ENCODE data around the gene BPI.

BPI gene

GRCh38 chr20:38316341-38316740, 12.4 kb downstream of the BPI start:
- H3K27me3 ChIP-seq (ENCODE audit: insufficient read depth, low read length) = no peaks in the 10 kb centered on the region
- no peaks in the 10 kb centered on the region for H3K4me1 ChIP-seq (ENCODE audit: control insufficient read depth, insufficient read depth, low read length, unreplicated experiment)
- no peak overlapping the region for H3K4me3 ChIP-seq (ENCODE audit: low read depth, low read length)
- H2AFZ ChIP-seq (ENCODE audit: low read length, unreplicated experiment) = no peak overlapping the region
- H3K36me3 ChIP-seq (ENCODE audit: insufficient read depth, low read length) = no peaks in the 10 kb centered on the region
- no peak overlapping the region for H3K27ac ChIP-seq (ENCODE audit: low read depth, low read length)
- no peaks in the 10 kb centered on the region for H3K79me2 ChIP-seq (ENCODE audit: control insufficient read depth, insufficient read depth, low read length, unreplicated experiment)

GRCh38 chr20:38317422-38317821, 13.5 kb downstream of the BPI start:
- Histone ChIP-seq H3K4me3 (ENCODE audit: low read depth, low read length) (no peak overlapping the region), H3K27ac (ENCODE audit: low read depth, low read length) (no peak overlapping the region), H3K4me1 (ENCODE audit: control insufficient read depth, insufficient read depth, low read length, unreplicated experiment) (no peaks in the 10 kb centered on the region), H3K36me3 (ENCODE audit: insufficient read depth, low read length) (no peaks in the 10 kb centered on the region), H3K79me2 (ENCODE audit: control insufficient read depth, insufficient read depth, low read length, unreplicated experiment) (no peaks in the 10 kb centered on the region), H2AFZ (ENCODE audit: low read length, unreplicated experiment) (no peak overlapping the region), H3K27me3 (ENCODE audit: insufficient read depth, low read length) (no peaks in the 10 kb centered on the region)

GRCh38 chr20:38320221-38320620, 16.3 kb downstream of the BPI start:
- H3K4me1 ChIP-seq (ENCODE audit: control insufficient read depth, insufficient read depth, low read length, unreplicated experiment) = no peaks in the 10 kb centered on the region
- no peaks in the 10 kb centered on the region for H3K79me2 ChIP-seq (ENCODE audit: control insufficient read depth, insufficient read depth, low read length, unreplicated experiment)
- H3K27me3 ChIP-seq (ENCODE audit: insufficient read depth, low read length) = 0 out of 2 replicates have a peak, but pooled peaks cover 4% of the 10 kb centered on the region
- H3K4me3 ChIP-seq (ENCODE audit: low read depth, low read length) = no peak overlapping the region
- H3K36me3 ChIP-seq (ENCODE audit: insufficient read depth, low read length) = no peaks in the 10 kb centered on the region
- H3K27ac ChIP-seq (ENCODE audit: low read depth, low read length) = no peak overlapping the region
- no peak overlapping the region for H2AFZ ChIP-seq (ENCODE audit: low read length, unreplicated experiment)

GRCh38 chr20:38321959-38322598, 18.1 kb downstream of the BPI start:
- no peak overlapping the region for H2AFZ ChIP-seq (ENCODE audit: low read length, unreplicated experiment)
- H3K36me3 ChIP-seq (ENCODE audit: insufficient read depth, low read length) = no peaks in the 10 kb centered on the region
- H3K4me3 ChIP-seq (ENCODE audit: low read depth, low read length) = no peak overlapping the region
- peaks cover 6% of the 10 kb centered on the region; the same call in 1 of the 2 replicates for H3K27me3 ChIP-seq (ENCODE audit: insufficient read depth, low read length)
- no peaks in the 10 kb centered on the region for H3K79me2 ChIP-seq (ENCODE audit: control insufficient read depth, insufficient read depth, low read length, unreplicated experiment)
- H3K4me1 ChIP-seq (ENCODE audit: control insufficient read depth, insufficient read depth, low read length, unreplicated experiment) = no peaks in the 10 kb centered on the region
- H3K27ac ChIP-seq (ENCODE audit: low read depth, low read length) = no peak overlapping the region

GRCh38 chr20:38324159-38324558, 20.2 kb downstream of the BPI start:
- Histone ChIP-seq H3K27me3 (ENCODE audit: insufficient read depth, low read length) (peaks cover 6% of the 10 kb centered on the region; the same call in 1 of the 2 replicates), H3K4me1 (ENCODE audit: control insufficient read depth, insufficient read depth, low read length, unreplicated experiment) (no peaks in the 10 kb centered on the region), H3K36me3 (ENCODE audit: insufficient read depth, low read length) (no peaks in the 10 kb centered on the region), H3K27ac (ENCODE audit: low read depth, low read length) (no peak overlapping the region), H3K4me3 (ENCODE audit: low read depth, low read length) (no peak overlapping the region), H3K79me2 (ENCODE audit: control insufficient read depth, insufficient read depth, low read length, unreplicated experiment) (no peaks in the 10 kb centered on the region), H2AFZ (ENCODE audit: low read length, unreplicated experiment) (no peak overlapping the region)

- H3K4me1 ChIP-seq (ENCODE audit: control insufficient read depth, insufficient read depth, low read length, unreplicated experiment) = no peaks in the 10 kb centered on the region
- H2AFZ ChIP-seq (ENCODE audit: low read length, unreplicated experiment) = no peak overlapping the region
- no peaks in the 10 kb centered on the region for H3K79me2 ChIP-seq (ENCODE audit: control insufficient read depth, insufficient read depth, low read length, unreplicated experiment)
- no peak overlapping the region for H3K4me3 ChIP-seq (ENCODE audit: low read depth, low read length)
- H3K27me3 ChIP-seq (ENCODE audit: insufficient read depth, low read length) = peaks cover 6% of the 10 kb centered on the region
- H3K27ac ChIP-seq (ENCODE audit: low read depth, low read length) = no peak overlapping the region
- H3K36me3 ChIP-seq (ENCODE audit: insufficient read depth, low read length) = no peaks in the 10 kb centered on the region
Observed at GRCh38 chr20:38325167-38325566, 21.2 kb downstream of the BPI start.

- Histone ChIP-seq H3K79me2 (ENCODE audit: control insufficient read depth, insufficient read depth, low read length, unreplicated experiment) (no peaks in the 10 kb centered on the region), H3K27me3 (ENCODE audit: insufficient read depth, low read length) (peaks cover 7% of the 10 kb centered on the region), H3K4me1 (ENCODE audit: control insufficient read depth, insufficient read depth, low read length, unreplicated experiment) (no peaks in the 10 kb centered on the region), H3K27ac (ENCODE audit: low read depth, low read length) (no peak overlapping the region), H3K4me3 (ENCODE audit: low read depth, low read length) (no peak overlapping the region), H3K36me3 (ENCODE audit: insufficient read depth, low read length) (no peaks in the 10 kb centered on the region), H2AFZ (ENCODE audit: low read length, unreplicated experiment) (no peak overlapping the region)
Observed at GRCh38 chr20:38325905-38326304, 21.9 kb downstream of the BPI start.

- Histone ChIP-seq H3K27me3 (ENCODE audit: insufficient read depth, low read length) (peaks cover 11% of the 10 kb centered on the region), H3K36me3 (ENCODE audit: insufficient read depth, low read length) (no peaks in the 10 kb centered on the region), H2AFZ (ENCODE audit: low read length, unreplicated experiment) (no peak overlapping the region), H3K4me3 (ENCODE audit: low read depth, low read length) (no peak overlapping the region), H3K27ac (ENCODE audit: low read depth, low read length) (no peak overlapping the region), H3K4me1 (ENCODE audit: control insufficient read depth, insufficient read depth, low read length, unreplicated experiment) (no peaks in the 10 kb centered on the region), H3K79me2 (ENCODE audit: control insufficient read depth, insufficient read depth, low read length, unreplicated experiment) (no peaks in the 10 kb centered on the region)
Observed at GRCh38 chr20:38326309-38326708, 22.4 kb downstream of the BPI start.

- Histone ChIP-seq H2AFZ (ENCODE audit: low read length, unreplicated experiment) (no peak overlapping the region), H3K4me1 (ENCODE audit: control insufficient read depth, insufficient read depth, low read length, unreplicated experiment) (no peaks in the 10 kb centered on the region), H3K27ac (ENCODE audit: low read depth, low read length) (no peak overlapping the region), H3K4me3 (ENCODE audit: low read depth, low read length) (no peak overlapping the region), H3K79me2 (ENCODE audit: control insufficient read depth, insufficient read depth, low read length, unreplicated experiment) (no peaks in the 10 kb centered on the region), H3K27me3 (ENCODE audit: insufficient read depth, low read length) (peaks cover 34% of the 10 kb centered on the region), H3K36me3 (ENCODE audit: insufficient read depth, low read length) (no peaks in the 10 kb centered on the region)
Observed at GRCh38 chr20:38330638-38331037, 26.7 kb downstream of the BPI start.

GRCh38 chr20:38331245-38331644, 27.3 kb downstream of the BPI start:
- Histone ChIP-seq H3K4me3 (ENCODE audit: low read depth, low read length) (no peak overlapping the region), H3K27ac (ENCODE audit: low read depth, low read length) (no peak overlapping the region), H3K27me3 (ENCODE audit: insufficient read depth, low read length) (peaks cover 37% of the 10 kb centered on the region), H3K79me2 (ENCODE audit: control insufficient read depth, insufficient read depth, low read length, unreplicated experiment) (no peaks in the 10 kb centered on the region), H2AFZ (ENCODE audit: low read length, unreplicated experiment) (no peak overlapping the region), H3K36me3 (ENCODE audit: insufficient read depth, low read length) (no peaks in the 10 kb centered on the region), H3K4me1 (ENCODE audit: control insufficient read depth, insufficient read depth, low read length, unreplicated experiment) (no peaks in the 10 kb centered on the region)

GRCh38 chr20:38331814-38332213, 27.9 kb downstream of the BPI start:
- H2AFZ ChIP-seq (ENCODE audit: low read length, unreplicated experiment) = no peak overlapping the region
- H3K79me2 ChIP-seq (ENCODE audit: control insufficient read depth, insufficient read depth, low read length, unreplicated experiment) = no peaks in the 10 kb centered on the region
- no peaks in the 10 kb centered on the region for H3K4me1 ChIP-seq (ENCODE audit: control insufficient read depth, insufficient read depth, low read length, unreplicated experiment)
- H3K4me3 ChIP-seq (ENCODE audit: low read depth, low read length) = no peak overlapping the region
- no peaks in the 10 kb centered on the region for H3K36me3 ChIP-seq (ENCODE audit: insufficient read depth, low read length)
- H3K27ac ChIP-seq (ENCODE audit: low read depth, low read length) = no peak overlapping the region
- H3K27me3 ChIP-seq (ENCODE audit: insufficient read depth, low read length) = peaks cover 42% of the 10 kb centered on the region

Measured in ACC112 (cell line).